Skeletal muscle tissue (tissue), 4 donors: ENCODE measurements around the gene AFDN. TPM values are rescaled to one million over a fixed set of nuclear protein-coding genes. Genes with fewer than 3 reads are reported as not detected.

Source experiments
- H3K27ac ChIP-seq: one replicate; pipeline ENCODE4 v1.7.0; 2013; ENCODE audit warnings: mild to moderate bottlenecking, low read depth, low read length, inconsistent platforms
- H3K27me3 ChIP-seq, 3 donors: one replicate each; pipeline ENCODE4 v1.7.0; 2013; ENCODE audit warnings: low read length in 3 of 3; ENCODE audit not compliant: control insufficient read depth in 3 of 3, insufficient read depth in 3 of 3
- H3K36me3 ChIP-seq, 3 donors: one replicate each; pipeline ENCODE4 v1.7.0; 2013; ENCODE audit warnings: low read length in 3 of 3; ENCODE audit not compliant: control insufficient read depth in 3 of 3, insufficient read depth in 3 of 3
- H3K4me1 ChIP-seq, 3 donors: one replicate each; pipeline ENCODE4 v1.7.0; 2013; ENCODE audit warnings: low read length in 3 of 3, mild to moderate bottlenecking in 3 of 3; ENCODE audit not compliant: control insufficient read depth in 3 of 3, insufficient read depth in 3 of 3
- H3K4me3 ChIP-seq, 3 donors: one replicate each; pipeline ENCODE4 v1.7.0; 2013; ENCODE audit warnings: low read length in 3 of 3
- H3K9ac ChIP-seq, 3 donors: one replicate each; pipeline ENCODE4 v1.7.0; 2013; ENCODE audit warnings: low read length in 3 of 3, mild to moderate bottlenecking in 3 of 3, moderate library complexity in 2 of 3, low read depth in 1 of 3
- H3K9me3 ChIP-seq, 3 donors: one replicate each; pipeline ENCODE4 v1.7.0; 2013; ENCODE audit warnings: low read length in 3 of 3; ENCODE audit not compliant: control insufficient read depth in 3 of 3
- total RNA-seq: library from RNA; depleted of rRNA; stranded (reverse); fragments of >200 nt; gene quantifications from one replicate; pipeline ENCODE4 v1.2.3, GENCODE V29; 2014
- donor health status: Osteomylitis.

The AFDN gene
- total RNA-seq, 1 donor from 2014 or later, result 40.7 TPM

- Histone ChIP-seq H3K27me3 (no peaks in the 10 kb centered on the region), H3K9me3 (no peaks in the 10 kb centered on the region), H3K27ac (no peak overlapping the region), H3K4me3 (no peak overlapping the region), H3K9ac (no peak overlapping the region), H3K4me1 (peaks cover 3 to 9% (median 4%) of the 10 kb centered on the region in 3 donors), H3K36me3 (peaks cover 0 to 2% (median 0%) of the 10 kb centered on the region in 3 donors)
Measured at GRCh38 chr6:167863897-167864296, 37.2 kb downstream of the AFDN start.

DNA sequence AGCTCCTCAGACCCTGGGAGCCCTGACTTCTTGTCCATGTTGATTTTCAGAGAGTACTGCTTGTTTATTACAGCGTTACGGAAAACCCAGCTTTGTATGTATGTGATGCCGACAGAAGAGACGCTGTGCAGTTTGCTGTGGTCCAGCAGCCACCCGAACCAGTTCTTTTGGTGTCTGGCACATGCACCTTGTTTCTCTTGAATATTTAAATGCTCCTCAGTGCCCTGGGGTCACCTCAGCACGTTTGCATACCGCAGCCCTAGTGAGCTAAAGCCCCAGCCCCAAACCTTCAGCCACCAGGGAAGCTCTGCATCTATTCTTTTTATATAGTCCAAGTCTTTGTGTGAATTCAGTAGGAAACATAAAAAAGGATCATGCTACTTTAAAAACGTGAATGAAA lies 39.9 kb downstream of the AFDN start:
- Histone ChIP-seq H3K36me3 (peaks cover 0 to 3% (median 2%) of the 10 kb centered on the region in 3 donors), H3K9ac (no peak overlapping the region), H3K4me1 (no peaks in the 10 kb centered on the region), H3K9me3 (no peaks in the 10 kb centered on the region), H3K27ac (no peak overlapping the region), H3K4me3 (no peak overlapping the region), H3K27me3 (no peaks in the 10 kb centered on the region)

GRCh38 chr6:167870321-167870720 lies 43.6 kb downstream of the AFDN start:
- Histone ChIP-seq H3K27me3 (no peaks in the 10 kb centered on the region), H3K4me3 (no peak overlapping the region), H3K9ac (no peak overlapping the region), H3K27ac (no peak overlapping the region), H3K4me1 (no peaks in the 10 kb centered on the region), H3K9me3 (no peaks in the 10 kb centered on the region), H3K36me3 (peaks cover 0 to 5% (median 4%) of the 10 kb centered on the region in 3 donors)

- no peaks in the 10 kb centered on the region for H3K4me1 ChIP-seq
- H3K36me3 ChIP-seq, result peaks cover 3 to 11% (median 9%) of the 10 kb centered on the region in 3 donors
- H3K9ac ChIP-seq, result no peak overlapping the region
- H3K4me3 ChIP-seq, result no peak overlapping the region
- H3K27ac ChIP-seq, result no peak overlapping the region
- H3K9me3 ChIP-seq, result no peaks in the 10 kb centered on the region
- H3K27me3 ChIP-seq, result no peaks in the 10 kb centered on the region
Measured at GRCh38 chr6:167872538-167873210, 46.0 kb downstream of the AFDN start.

GRCh38 chr6:167877994-167878779 lies 51.5 kb downstream of the AFDN start:
- no peak overlapping the region for H3K4me3 ChIP-seq
- no peaks in the 10 kb centered on the region for H3K4me1 ChIP-seq
- H3K27me3 ChIP-seq, result no peaks in the 10 kb centered on the region
- no peak overlapping the region for H3K9ac ChIP-seq
- no peak overlapping the region for H3K27ac ChIP-seq
- H3K9me3 ChIP-seq, result no peaks in the 10 kb centered on the region
- peaks cover 3 to 13% (median 7%) of the 10 kb centered on the region in 3 donors for H3K36me3 ChIP-seq

DNA sequence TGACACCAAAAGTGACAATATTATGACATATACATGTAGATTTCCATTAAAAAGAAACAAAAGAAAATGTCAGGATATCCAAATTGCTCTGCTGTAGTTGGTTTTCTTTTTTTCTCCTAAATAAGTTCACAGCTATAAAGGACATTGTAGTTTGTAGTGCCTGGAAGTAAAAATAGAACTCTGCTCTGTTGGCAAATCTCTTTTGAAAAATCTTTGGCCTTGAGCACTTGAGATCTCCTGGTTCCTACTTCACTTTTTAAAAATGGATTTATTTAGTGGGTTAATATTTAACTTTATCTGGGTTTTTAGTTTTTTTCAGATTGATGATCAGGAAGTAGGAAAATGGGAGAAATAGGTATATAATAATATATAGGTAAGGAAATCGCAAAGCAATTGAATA lies 52.9 kb downstream of the AFDN start:
- Histone ChIP-seq H3K9ac (no peak overlapping the region), H3K4me1 (no peaks in the 10 kb centered on the region)

DNA sequence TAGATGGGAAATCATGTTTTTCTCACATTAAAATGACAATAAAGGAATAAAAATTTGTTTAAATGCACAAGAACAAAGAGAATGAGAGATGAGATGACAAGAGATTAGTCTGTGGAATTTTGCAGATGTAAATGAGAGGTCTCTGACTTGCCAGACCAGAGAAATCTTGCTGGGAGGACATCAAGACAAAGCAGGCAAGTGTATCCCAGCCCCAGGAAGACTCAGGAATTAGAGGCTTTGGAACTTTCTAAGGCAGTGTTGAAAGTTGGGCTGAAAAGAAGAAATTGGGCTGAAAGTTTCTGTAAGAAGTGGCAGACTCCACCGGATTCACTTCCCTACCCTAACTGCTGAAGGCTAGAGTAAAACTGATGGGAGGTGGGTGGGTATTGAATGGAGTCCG lies 54.6 kb downstream of the AFDN start:
- Histone ChIP-seq H3K27ac (no peak overlapping the region), H3K27me3 (no peaks in the 10 kb centered on the region), H3K36me3 (peaks cover 0 to 6% (median 4%) of the 10 kb centered on the region in 3 donors), H3K4me1 (no peaks in the 10 kb centered on the region), H3K9me3 (no peaks in the 10 kb centered on the region), H3K4me3 (no peak overlapping the region), H3K9ac (no peak overlapping the region)

More for the DNA sequence above, 52.9 kb downstream of the AFDN start:
- no peaks in the 10 kb centered on the region for H3K9me3 ChIP-seq
- peaks cover 3 to 13% (median 7%) of the 10 kb centered on the region in 3 donors for H3K36me3 ChIP-seq
- H3K27ac ChIP-seq, result no peak overlapping the region
- H3K4me3 ChIP-seq, result no peak overlapping the region
- H3K27me3 ChIP-seq, result no peaks in the 10 kb centered on the region

- Histone ChIP-seq H3K36me3 (peaks cover 0 to 4% (median 4%) of the 10 kb centered on the region in 3 donors), H3K27me3 (no peaks in the 10 kb centered on the region)
Measured at GRCh38 chr6:167882244-167882643, 55.5 kb downstream of the AFDN start.

GRCh38 chr6:167888098-167888497 lies 61.4 kb downstream of the AFDN start:
- peaks cover 5 to 11% (median 5%) of the 10 kb centered on the region in 3 donors for H3K36me3 ChIP-seq
- no peaks in the 10 kb centered on the region for H3K9me3 ChIP-seq
- no peak overlapping the region for H3K4me3 ChIP-seq
- H3K27ac ChIP-seq, result no peak overlapping the region
- no peaks in the 10 kb centered on the region for H3K27me3 ChIP-seq
- H3K9ac ChIP-seq, result no peak overlapping the region
- no peaks in the 10 kb centered on the region for H3K4me1 ChIP-seq

More at GRCh38 chr6:167882244-167882643, 55.5 kb downstream of the AFDN start:
- no peak overlapping the region for H3K4me3 ChIP-seq
- H3K9ac ChIP-seq, result no peak overlapping the region
- no peak overlapping the region for H3K27ac ChIP-seq
- H3K9me3 ChIP-seq, result no peaks in the 10 kb centered on the region
- no peaks in the 10 kb centered on the region for H3K4me1 ChIP-seq
